ENCODE data around the gene PPARA.

PPARA gene

GRCh38 chr22:46139895-46140350 is 10.4 kb upstream of the PPARA start:
- no peak overlapping the region for H3K4me3 ChIP-seq (ENCODE audit: low read depth, low read length)
- TF ChIP-seq, protein P1, sequence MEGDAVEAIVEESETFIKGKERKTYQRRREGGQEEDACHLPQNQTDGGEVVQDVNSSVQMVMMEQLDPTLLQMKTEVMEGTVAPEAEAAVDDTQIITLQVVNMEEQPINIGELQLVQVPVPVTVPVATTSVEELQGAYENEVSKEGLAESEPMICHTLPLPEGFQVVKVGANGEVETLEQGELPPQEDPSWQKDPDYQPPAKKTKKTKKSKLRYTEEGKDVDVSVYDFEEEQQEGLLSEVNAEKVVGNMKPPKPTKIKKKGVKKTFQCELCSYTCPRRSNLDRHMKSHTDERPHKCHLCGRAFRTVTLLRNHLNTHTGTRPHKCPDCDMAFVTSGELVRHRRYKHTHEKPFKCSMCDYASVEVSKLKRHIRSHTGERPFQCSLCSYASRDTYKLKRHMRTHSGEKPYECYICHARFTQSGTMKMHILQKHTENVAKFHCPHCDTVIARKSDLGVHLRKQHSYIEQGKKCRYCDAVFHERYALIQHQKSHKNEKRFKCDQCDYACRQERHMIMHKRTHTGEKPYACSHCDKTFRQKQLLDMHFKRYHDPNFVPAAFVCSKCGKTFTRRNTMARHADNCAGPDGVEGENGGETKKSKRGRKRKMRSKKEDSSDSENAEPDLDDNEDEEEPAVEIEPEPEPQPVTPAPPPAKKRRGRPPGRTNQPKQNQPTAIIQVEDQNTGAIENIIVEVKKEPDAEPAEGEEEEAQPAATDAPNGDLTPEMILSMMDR (IDR thresholded peaks at IDR 0.05; ENCODE audit: control insufficient read depth, extremely low read depth, insufficient read depth): no peak
- DNase-seq (ENCODE audit: low read depth): no peak

GRCh38 chr22:46140989-46141928 is 9.1 kb upstream of the PPARA start:
- no peak overlapping the region for H3K4me3 ChIP-seq (ENCODE audit: low read depth, low read length)
- TF ChIP-seq, protein P1 (IDR thresholded peaks at IDR 0.05; ENCODE audit: control insufficient read depth, extremely low read depth, insufficient read depth): no peak
- DNase-seq (ENCODE audit: low read depth): no peak

- no peak for DNase-seq (ENCODE audit: low read depth)
- TF ChIP-seq, protein P1 (IDR thresholded peaks at IDR 0.05; ENCODE audit: control insufficient read depth, extremely low read depth, insufficient read depth): no peak
- H3K4me3 ChIP-seq (ENCODE audit: low read depth, low read length): no peak overlapping the region
Observed at GRCh38 chr22:46142548-46143490, 7.5 kb upstream of the PPARA start.

- DNase-seq (ENCODE audit: low read depth): no peak
- TF ChIP-seq, protein P1 (IDR thresholded peaks at IDR 0.05; ENCODE audit: control insufficient read depth, extremely low read depth, insufficient read depth): no peak
- H3K4me3 ChIP-seq (ENCODE audit: low read depth, low read length): no peak overlapping the region
Observed at GRCh38 chr22:46143491-46144147, 6.7 kb upstream of the PPARA start.

DNA sequence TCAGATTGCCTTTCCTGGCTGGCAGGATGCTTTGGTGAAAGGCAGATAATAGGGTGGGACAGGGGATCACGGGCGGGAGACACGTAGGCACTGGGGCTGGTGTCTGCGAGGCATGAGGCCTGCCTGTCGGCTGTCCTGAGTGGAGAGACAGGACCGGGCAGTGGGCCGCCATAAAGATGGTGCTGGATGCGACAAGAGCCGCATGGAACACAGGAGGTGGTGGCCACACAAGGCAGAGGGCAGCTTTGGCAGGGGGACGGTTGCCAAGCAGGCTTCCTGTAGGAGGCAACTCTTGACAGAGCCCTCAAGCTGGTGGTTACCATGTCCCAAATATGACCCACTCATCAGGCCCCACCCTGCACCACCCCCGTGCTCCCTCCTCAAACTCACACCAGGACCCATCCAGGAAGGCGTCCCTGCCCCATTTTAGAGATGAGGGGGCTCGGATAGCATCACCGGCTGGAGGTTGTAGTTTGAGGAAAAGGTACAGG is 4.9 kb upstream of the PPARA start:
- TF ChIP-seq, protein P1 (IDR thresholded peaks at IDR 0.05; ENCODE audit: control insufficient read depth, extremely low read depth, insufficient read depth): no peak
- no peak overlapping the region for H3K4me3 ChIP-seq (ENCODE audit: low read depth, low read length)
- DNase-seq (ENCODE audit: low read depth): no peak

GRCh38 chr22:46145896-46146295 is 4.4 kb upstream of the PPARA start:
- no peak overlapping the region for H3K4me3 ChIP-seq (ENCODE audit: low read depth, low read length)
- TF ChIP-seq, protein P1 (IDR thresholded peaks at IDR 0.05; ENCODE audit: control insufficient read depth, extremely low read depth, insufficient read depth): no peak
- DNase-seq (ENCODE audit: low read depth): no peak
